Esophagus squamous epithelium (tissue), 4 donors: ENCODE data around the gene TXNDC17.

ENCODE experiments used
- POLR2A ChIP-seq, 4 donors: fragments of 450-650 bp; IDR thresholded peaks; one replicate each; pipeline ENCODE4 v1.6.1; 2017; ENCODE audit warnings: antibody characterized with exemption in 4 of 4, mild to moderate bottlenecking in 4 of 4, moderate library complexity in 3 of 4
- TF ChIP-seq, protein P1 (sequence below), 6 experiments: fragments of 450-650 bp in 4 of 6; fragments of 200-600 bp in 2 of 6; sonication (generic) in 2 of 6; IDR thresholded peaks; one replicate each; pipeline ENCODE4 v1.5.1; 2016 to 2019; ENCODE audit warnings: antibody characterized with exemption in 6 of 6, mild to moderate bottlenecking in 4 of 6, moderate library complexity in 4 of 6

- TF ChIP-seq, protein P1, sequence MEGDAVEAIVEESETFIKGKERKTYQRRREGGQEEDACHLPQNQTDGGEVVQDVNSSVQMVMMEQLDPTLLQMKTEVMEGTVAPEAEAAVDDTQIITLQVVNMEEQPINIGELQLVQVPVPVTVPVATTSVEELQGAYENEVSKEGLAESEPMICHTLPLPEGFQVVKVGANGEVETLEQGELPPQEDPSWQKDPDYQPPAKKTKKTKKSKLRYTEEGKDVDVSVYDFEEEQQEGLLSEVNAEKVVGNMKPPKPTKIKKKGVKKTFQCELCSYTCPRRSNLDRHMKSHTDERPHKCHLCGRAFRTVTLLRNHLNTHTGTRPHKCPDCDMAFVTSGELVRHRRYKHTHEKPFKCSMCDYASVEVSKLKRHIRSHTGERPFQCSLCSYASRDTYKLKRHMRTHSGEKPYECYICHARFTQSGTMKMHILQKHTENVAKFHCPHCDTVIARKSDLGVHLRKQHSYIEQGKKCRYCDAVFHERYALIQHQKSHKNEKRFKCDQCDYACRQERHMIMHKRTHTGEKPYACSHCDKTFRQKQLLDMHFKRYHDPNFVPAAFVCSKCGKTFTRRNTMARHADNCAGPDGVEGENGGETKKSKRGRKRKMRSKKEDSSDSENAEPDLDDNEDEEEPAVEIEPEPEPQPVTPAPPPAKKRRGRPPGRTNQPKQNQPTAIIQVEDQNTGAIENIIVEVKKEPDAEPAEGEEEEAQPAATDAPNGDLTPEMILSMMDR (IDR thresholded peaks at IDR 0.05) = no peak
- no peak for TF ChIP-seq POLR2A (IDR thresholded peaks at IDR 0.05)
These were observed 37.0 kb upstream of the TXNDC17 start for GRCh38 chr17:6603744-6604325.
